Measurements from ENCODE around the gene KIF9.
"Not testable (repeated sequence)": the region's sequence is repeated elsewhere in the genome, so short reads cannot be mapped to it uniquely, and the experiment has no call there.

The KIF9 gene

GRCh38 chr3:47238017-47238416 lies 44.6 kb downstream of the KIF9 start:
- in situ Hi-C loops (cut with HindIII; ENCODE audit: low pct_unique_long_range_greater_than_20kb, low sequenced_read_pairs): no loop called here
- no peak for DNase-seq (ENCODE audit: low read depth in 1 of 2, low spot score in 1 of 2)
- no peak for TF ChIP-seq JUND (IDR thresholded peaks at IDR 0.05; ENCODE audit: low read depth)

- no peak for TF ChIP-seq JUND (IDR thresholded peaks at IDR 0.05; ENCODE audit: low read depth)
- in situ Hi-C loops (cut with HindIII; ENCODE audit: low pct_unique_long_range_greater_than_20kb, low sequenced_read_pairs): no loop called here
- no peak for DNase-seq (ENCODE audit: low read depth in 1 of 2, low spot score in 1 of 2)
These were observed 54.5 kb downstream of the KIF9 start for GRCh38 chr3:47228088-47228487.

- TF ChIP-seq JUND (IDR thresholded peaks at IDR 0.05; ENCODE audit: low read depth): no peak
- in situ Hi-C loops (cut with HindIII; ENCODE audit: low pct_unique_long_range_greater_than_20kb, low sequenced_read_pairs): no loop called here
- DNase-seq (ENCODE audit: low read depth in 1 of 2, low spot score in 1 of 2): no peak
These were observed 54.9 kb downstream of the KIF9 start for GRCh38 chr3:47227678-47228077.

GRCh38 chr3:47225310-47225906 lies 57.2 kb downstream of the KIF9 start:
- DNase-seq (ENCODE audit: low read depth in 1 of 2, low spot score in 1 of 2): no peak
- in situ Hi-C loops (cut with HindIII; ENCODE audit: low pct_unique_long_range_greater_than_20kb, low sequenced_read_pairs): no loop called here
- TF ChIP-seq JUND (IDR thresholded peaks at IDR 0.05; ENCODE audit: low read depth): no peak

GRCh38 chr3:47223755-47224154 lies 58.8 kb downstream of the KIF9 start:
- in situ Hi-C loops (cut with HindIII; ENCODE audit: low pct_unique_long_range_greater_than_20kb, low sequenced_read_pairs): no loop called here
- TF ChIP-seq JUND (IDR thresholded peaks at IDR 0.05; ENCODE audit: low read depth): no peak
- DNase-seq (ENCODE audit: low read depth in 1 of 2, low spot score in 1 of 2): peak in 1 of 2 experiments; percentile 26

- TF ChIP-seq JUND (IDR thresholded peaks at IDR 0.05; ENCODE audit: low read depth): no peak
- in situ Hi-C loops (cut with HindIII; ENCODE audit: low pct_unique_long_range_greater_than_20kb, low sequenced_read_pairs): no loop called here
- no peak for DNase-seq (ENCODE audit: low read depth in 1 of 2, low spot score in 1 of 2)
These were observed 60.8 kb downstream of the KIF9 start for GRCh38 chr3:47221798-47222197.

GRCh38 chr3:47210863-47211405 lies 71.7 kb downstream of the KIF9 start:
- in situ Hi-C loops (cut with HindIII; ENCODE audit: low pct_unique_long_range_greater_than_20kb, low sequenced_read_pairs): no loop called here
- TF ChIP-seq JUND (IDR thresholded peaks at IDR 0.05; ENCODE audit: low read depth): no peak
- no peak for DNase-seq (ENCODE audit: low read depth in 1 of 2, low spot score in 1 of 2)

- in situ Hi-C loops (cut with HindIII; ENCODE audit: low pct_unique_long_range_greater_than_20kb, low sequenced_read_pairs); DNase-seq (ENCODE audit: low read depth in 1 of 2, low spot score in 1 of 2): not testable (repeated sequence)
These were observed 76.6 kb downstream of the KIF9 start for GRCh38 chr3:47206022-47206421.

- TF ChIP-seq JUND (IDR thresholded peaks at IDR 0.05; ENCODE audit: low read depth): no peak
- in situ Hi-C loops (cut with HindIII; ENCODE audit: low pct_unique_long_range_greater_than_20kb, low sequenced_read_pairs): no loop called here
- no peak for DNase-seq (ENCODE audit: low read depth in 1 of 2, low spot score in 1 of 2)
These were observed 77.7 kb downstream of the KIF9 start for GRCh38 chr3:47204875-47205274.

GRCh38 chr3:47202542-47202941 lies 80.1 kb downstream of the KIF9 start:
- in situ Hi-C loops (cut with HindIII; ENCODE audit: low pct_unique_long_range_greater_than_20kb, low sequenced_read_pairs): no loop called here
- no peak for TF ChIP-seq JUND (IDR thresholded peaks at IDR 0.05; ENCODE audit: low read depth)
- no peak for DNase-seq (ENCODE audit: low read depth in 1 of 2, low spot score in 1 of 2)

GRCh38 chr3:47197287-47197686 lies 85.3 kb downstream of the KIF9 start:
- no peak for DNase-seq (ENCODE audit: low read depth in 1 of 2, low spot score in 1 of 2)
- no peak for TF ChIP-seq JUND (IDR thresholded peaks at IDR 0.05; ENCODE audit: low read depth)
- in situ Hi-C loops (cut with HindIII; ENCODE audit: low pct_unique_long_range_greater_than_20kb, low sequenced_read_pairs): no loop called here

- in situ Hi-C loops (cut with HindIII; ENCODE audit: low pct_unique_long_range_greater_than_20kb, low sequenced_read_pairs): no loop called here
- no peak for DNase-seq (ENCODE audit: low read depth in 1 of 2, low spot score in 1 of 2)
- no peak for TF ChIP-seq JUND (IDR thresholded peaks at IDR 0.05; ENCODE audit: low read depth)
These were observed 87.6 kb downstream of the KIF9 start for GRCh38 chr3:47194994-47195393.

GRCh38 chr3:47193871-47194859 lies 88.4 kb downstream of the KIF9 start:
- in situ Hi-C loops (cut with HindIII; ENCODE audit: low pct_unique_long_range_greater_than_20kb, low sequenced_read_pairs): no loop called here
- no peak for DNase-seq (ENCODE audit: low read depth in 1 of 2, low spot score in 1 of 2)
- TF ChIP-seq JUND (IDR thresholded peaks at IDR 0.05; ENCODE audit: low read depth): no peak
